ENCODE data around the gene SLC2A5.
"Not testable (repeated sequence)": the region's sequence is repeated elsewhere in the genome, so short reads cannot be mapped to it uniquely, and the experiment has no call there.

SLC2A5 gene

DNA sequence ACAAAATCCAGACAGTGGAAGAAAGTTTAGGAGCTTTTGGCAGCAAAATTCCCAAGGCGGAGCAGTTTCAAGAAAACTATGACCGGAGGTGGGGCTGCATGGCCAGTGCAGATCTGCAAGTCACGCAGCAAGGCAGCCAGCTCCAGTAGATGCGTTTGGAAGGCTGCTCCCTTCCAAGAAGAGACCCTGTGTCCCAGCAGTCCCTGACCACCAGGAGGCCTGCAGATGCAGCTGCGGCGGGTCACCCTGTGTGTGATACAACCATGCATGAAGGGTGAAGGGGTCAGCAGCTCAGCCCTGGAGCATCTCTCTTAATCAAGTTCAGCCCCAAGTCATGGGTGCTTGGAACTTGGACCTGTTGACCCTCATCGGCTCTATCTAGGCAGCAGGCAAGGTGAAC is 30.1 kb upstream of the SLC2A5 start:
- 0 out of 2 replicates have a peak, but pooled peaks have one; percentile 5 for TF ChIP-seq CTCF (conservative IDR thresholded peaks at IDR 0.05)
- H3K27ac ChIP-seq, result no peak overlapping the region

DNA sequence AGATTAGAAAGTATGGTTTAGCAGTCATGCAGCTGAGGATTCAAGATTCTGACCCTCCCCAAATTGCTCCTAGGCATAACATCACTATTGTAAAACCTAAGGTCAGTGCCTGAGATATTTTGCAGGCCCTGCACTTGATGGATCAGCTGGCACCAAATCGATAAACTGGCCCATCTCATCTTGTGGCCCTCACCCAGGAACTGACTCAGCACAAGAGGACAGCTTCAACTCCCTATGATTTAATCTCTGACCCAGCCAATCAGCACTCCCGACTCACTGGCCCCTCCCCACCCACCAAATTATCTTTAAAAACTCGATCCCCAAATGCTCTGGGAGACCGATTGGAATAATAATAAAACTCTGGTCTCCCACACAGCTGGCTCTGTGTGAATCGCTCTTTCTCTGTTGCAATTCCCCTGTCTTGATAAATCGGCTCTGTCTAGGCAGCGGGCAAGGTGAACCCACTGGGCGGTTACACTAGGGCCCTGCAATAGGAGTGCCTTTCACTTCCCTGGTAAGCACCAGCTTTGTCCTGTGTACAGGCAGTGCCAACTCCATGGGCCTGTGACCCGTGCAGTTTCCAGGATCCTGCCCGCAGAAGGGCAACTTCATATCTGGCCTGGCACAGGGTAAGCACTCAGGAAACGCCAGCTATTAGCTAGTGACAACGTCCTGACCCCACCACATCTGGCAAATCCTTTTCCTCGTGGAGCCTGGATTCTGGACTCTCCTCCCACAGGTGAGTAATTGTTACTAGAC is 28.7 kb upstream of the SLC2A5 start:
- no peak for TF ChIP-seq CTCF (conservative IDR thresholded peaks at IDR 0.05)
- no peak overlapping the region for H3K27ac ChIP-seq

DNA sequence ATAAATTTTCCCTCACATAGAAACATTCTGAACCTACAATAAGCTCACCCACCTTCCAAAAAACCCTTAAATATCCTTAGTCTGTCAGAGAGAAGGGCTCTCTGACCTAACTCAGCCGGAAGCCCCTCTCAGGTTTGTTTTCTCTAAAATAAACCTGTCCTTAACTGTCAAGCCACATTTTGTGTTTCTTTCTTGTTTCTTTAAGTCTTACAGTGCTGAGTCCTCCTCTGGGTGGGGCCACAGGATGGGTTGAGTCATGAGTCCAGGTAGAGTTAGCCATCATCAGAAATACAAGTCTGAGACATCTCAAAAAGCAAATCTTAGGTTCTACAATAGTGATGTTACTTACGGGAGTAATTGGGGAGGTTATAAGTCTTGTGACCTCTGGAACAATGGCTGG is 26.4 kb upstream of the SLC2A5 start:
- H3K27ac ChIP-seq, result no peak overlapping the region
- TF ChIP-seq CTCF (conservative IDR thresholded peaks at IDR 0.05), result no peak

DNA sequence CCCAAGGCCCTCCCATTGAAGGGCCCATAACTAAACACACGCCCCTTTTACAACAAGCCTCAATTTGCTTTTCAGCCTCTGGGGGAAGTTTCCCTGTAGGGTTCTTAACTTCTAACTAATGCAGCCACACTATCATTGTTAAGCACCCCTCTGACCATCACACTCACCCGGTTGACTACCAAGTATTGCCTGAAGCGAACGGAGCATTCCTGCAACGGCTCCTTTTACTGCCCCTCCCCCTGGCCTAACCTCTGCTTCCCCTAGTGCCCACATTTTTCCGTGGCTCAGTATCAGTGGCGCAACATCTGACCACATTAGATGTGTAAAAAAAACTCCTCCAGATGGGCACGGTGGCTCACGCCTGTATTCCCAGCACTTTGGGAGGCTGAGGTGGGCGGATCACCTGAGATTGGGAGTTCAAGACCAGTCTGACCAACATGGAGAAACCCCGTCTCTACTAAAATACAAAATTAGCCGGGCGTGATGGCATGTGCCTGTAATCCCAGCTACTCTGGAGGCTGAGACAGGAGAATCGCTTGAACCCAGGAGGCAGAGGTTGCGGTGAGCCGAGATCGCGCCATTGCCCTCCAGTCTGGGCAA is 24.7 kb upstream of the SLC2A5 start:
- H3K27ac ChIP-seq, result not testable (repeated sequence)

- TF ChIP-seq CTCF (conservative IDR thresholded peaks at IDR 0.05), result no peak
- no peak overlapping the region for H3K27ac ChIP-seq
Measured at GRCh38 chr1:9093581-9093980, 24.1 kb upstream of the SLC2A5 start.

GRCh38 chr1:9093091-9093490 is 23.7 kb upstream of the SLC2A5 start:
- H3K27ac ChIP-seq, result no peak overlapping the region
- TF ChIP-seq CTCF (conservative IDR thresholded peaks at IDR 0.05), result no peak

DNA sequence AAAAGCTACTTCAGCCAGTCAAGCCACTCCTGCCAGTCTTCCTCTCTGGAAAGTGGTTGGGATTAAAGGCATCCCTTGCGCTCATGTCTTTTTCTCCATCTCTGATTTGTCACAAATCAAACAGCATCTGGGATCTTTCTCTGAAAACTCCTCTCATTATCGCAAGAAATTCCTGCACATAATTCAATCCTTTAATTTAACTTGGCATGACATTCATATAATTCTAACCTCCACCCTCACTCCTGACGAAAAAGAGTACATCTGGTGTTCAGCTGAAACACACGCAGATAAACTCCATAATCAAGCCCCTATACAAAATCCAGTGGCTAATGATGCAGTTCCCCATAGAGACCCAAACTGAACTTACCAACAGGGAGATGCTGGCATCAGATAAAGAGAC is 19.4 kb upstream of the SLC2A5 start:
- TF ChIP-seq CTCF (conservative IDR thresholded peaks at IDR 0.05), result no peak
- no peak overlapping the region for H3K27ac ChIP-seq

All from VCaP (cell line).